SK-N-SH treated with all-trans-retinoic acid at 6 μM for 48 hours (cell line): ENCODE measurements around the gene PIP4K2C.

Experiments
- ATAC-seq: fragments of 200-7000 bp; cut with Tn5 transposase; 3 replicates; pipeline ENCODE4 v1.9.1; 2020; ENCODE audit warnings: mild to moderate bottlenecking, moderate library complexity
- ARNTL ChIP-seq: fragments of 450-650 bp; formaldehyde crosslinking; IDR thresholded peaks from 2 replicates; pipeline ENCODE4 v1.5.0; 2020; ENCODE audit warnings: low read depth, mild to moderate bottlenecking, moderate library complexity, borderline replicate concordance
- BACH2 ChIP-seq: fragments of 250-450 bp; sonication (Bioruptor Pico); IDR thresholded peaks from 2 replicates; pipeline ENCODE4 v1.9.0; 2021; ENCODE audit warnings: mild to moderate bottlenecking, borderline replicate concordance
- CREB5 ChIP-seq: fragments of 250-450 bp; sonication (Bioruptor Pico); IDR thresholded peaks from 2 replicates; pipeline ENCODE4 v1.5.1; 2020; ENCODE audit warnings: low read depth, mild to moderate bottlenecking, moderate library complexity
- CSDC2 ChIP-seq: fragments of 250-450 bp; sonication (Bioruptor Pico); IDR thresholded peaks from 2 replicates; pipeline ENCODE4 v1.5.0; 2020; ENCODE audit warnings: mild to moderate bottlenecking, moderate library complexity
- CSRNP3 ChIP-seq: fragments of 250-450 bp; sonication (Bioruptor Pico); IDR thresholded peaks from 2 replicates; pipeline ENCODE4 v1.5.1; 2021; ENCODE audit warnings: mild to moderate bottlenecking, moderate library complexity
- ESRRG ChIP-seq: fragments of 250-450 bp; sonication (Bioruptor Pico); IDR thresholded peaks from 2 replicates; pipeline ENCODE4 v1.6.1; 2021; ENCODE audit warnings: mild to moderate bottlenecking
- GLIS3 ChIP-seq: fragments of 250-450 bp; sonication (Bioruptor Pico); IDR thresholded peaks from 2 replicates; pipeline ENCODE4 v1.5.0; 2020; ENCODE audit warnings: mild to moderate bottlenecking, moderate library complexity
- ISL1 ChIP-seq: fragments of 250-450 bp; sonication (Bioruptor Pico); IDR thresholded peaks from 2 replicates; pipeline ENCODE4 v2.1.2; 2022; ENCODE audit warnings: mild to moderate bottlenecking, moderate library complexity
- OSR1 ChIP-seq: fragments of 250-450 bp; sonication (Bioruptor Pico); IDR thresholded peaks from 2 replicates; pipeline ENCODE4 v1.8.0; 2022; ENCODE audit warnings: moderate library complexity, mild to moderate bottlenecking, inconsistent platforms
- PATZ1 ChIP-seq: fragments of 250-450 bp; sonication (Bioruptor Pico); IDR thresholded peaks from 2 replicates; pipeline ENCODE4 v1.8.0; 2020; ENCODE audit warnings: mild to moderate bottlenecking, moderate library complexity, borderline replicate concordance
- POU6F1 ChIP-seq: fragments of 250-450 bp; sonication (Bioruptor Pico); IDR thresholded peaks from 2 replicates; pipeline ENCODE4 v1.8.0; 2021; ENCODE audit warnings: low read depth, mild to moderate bottlenecking, moderate library complexity, borderline replicate concordance
- PPARA ChIP-seq: fragments of 250-450 bp; sonication (Bioruptor Pico); IDR thresholded peaks from 2 replicates; pipeline ENCODE4 v1.5.0; 2020; ENCODE audit warnings: mild to moderate bottlenecking, borderline replicate concordance
- RARB ChIP-seq: fragments of 250-450 bp; sonication (Bioruptor Pico); IDR thresholded peaks from 2 replicates; pipeline ENCODE4 v1.8.0; 2021; ENCODE audit warnings: mild to moderate bottlenecking, moderate library complexity
- TCF4 ChIP-seq: fragments of 250-450 bp; sonication (Bioruptor Pico); IDR thresholded peaks from 2 replicates; pipeline ENCODE4 v1.8.0; 2021; ENCODE audit warnings: mild to moderate bottlenecking, moderate library complexity, borderline replicate concordance
- TOX ChIP-seq: fragments of 250-450 bp; sonication (Bioruptor Pico); IDR thresholded peaks from 2 replicates; pipeline ENCODE4 v1.8.0; 2021; ENCODE audit warnings: mild to moderate bottlenecking, moderate library complexity, borderline replicate concordance
- TSHZ2 ChIP-seq: fragments of 250-450 bp; sonication (Bioruptor Pico); IDR thresholded peaks from 2 replicates; pipeline ENCODE4 v1.5.0; 2020; ENCODE audit warnings: mild to moderate bottlenecking, moderate library complexity
- ZC3H10 ChIP-seq: fragments of 250-450 bp; sonication (Bioruptor Pico); IDR thresholded peaks from 2 replicates; pipeline ENCODE4 v1.5.1; 2021; ENCODE audit warnings: mild to moderate bottlenecking, moderate library complexity
- ZFP3 ChIP-seq: fragments of 250-450 bp; sonication (Bioruptor Pico); IDR thresholded peaks from 2 replicates; pipeline ENCODE4 v1.5.0; 2020; ENCODE audit warnings: mild to moderate bottlenecking, moderate library complexity
- ZFP30 ChIP-seq: fragments of 450-650 bp; formaldehyde crosslinking; IDR thresholded peaks from 2 replicates; pipeline ENCODE4 v1.5.0; 2022; ENCODE audit warnings: mild to moderate bottlenecking, moderate library complexity
- ZNF565 ChIP-seq: fragments of 450-650 bp; formaldehyde crosslinking; conservative IDR thresholded peaks from 2 replicates; pipeline ENCODE4 v1.5.0; 2020; ENCODE audit warnings: low read depth, mild to moderate bottlenecking, moderate library complexity
- ZNF70 ChIP-seq: fragments of 450-650 bp; formaldehyde crosslinking; IDR thresholded peaks from 2 replicates; pipeline ENCODE4 v1.5.0; 2020; ENCODE audit warnings: mild to moderate bottlenecking, moderate library complexity
- ZNF8 ChIP-seq: fragments of 450-650 bp; formaldehyde crosslinking; IDR thresholded peaks from 2 replicates; pipeline ENCODE4 v1.5.0; 2020; ENCODE audit warnings: mild to moderate bottlenecking, moderate library complexity

PIP4K2C gene

GRCh38 chr12:57583008-57583831, 7.8 kb upstream of the PIP4K2C start:
- TF ChIP-seq CSDC2 (CRISPR knock-in tag): no peak
- TF ChIP-seq ESRRG: no peak
- no peak for TF ChIP-seq OSR1 (CRISPR knock-in tag)
- no peak for TF ChIP-seq ZC3H10
- TF ChIP-seq CSRNP3: no peak
- no peak for TF ChIP-seq PPARA (CRISPR knock-in tag)
- TF ChIP-seq ZFP3 (CRISPR knock-in tag): no peak
- no peak for TF ChIP-seq ZFP30
- TF ChIP-seq CREB5 (CRISPR knock-in tag): no peak
- no peak for TF ChIP-seq ZNF565 (CRISPR knock-in tag)
- no peak for TF ChIP-seq TCF4
- TF ChIP-seq TOX: no peak
- no peak for TF ChIP-seq PATZ1 (CRISPR knock-in tag)
- no peak for TF ChIP-seq RARB (CRISPR knock-in tag)
- no peak for TF ChIP-seq ARNTL (CRISPR knock-in tag)
- TF ChIP-seq ZNF8 (CRISPR knock-in tag): no peak
- no peak for TF ChIP-seq BACH2
- TF ChIP-seq GLIS3 (CRISPR knock-in tag): no peak
- TF ChIP-seq ZNF70 (CRISPR knock-in tag): no peak
- TF ChIP-seq TSHZ2 (CRISPR knock-in tag): no peak
- ATAC-seq: peak; percentile 99

GRCh38 chr12:57584050-57584449, 6.9 kb upstream of the PIP4K2C start:
- ATAC-seq: no peak
- TF ChIP-seq ISL1 (CRISPR knock-in tag) (no peak), ZNF8 (CRISPR knock-in tag) (no peak), TSHZ2 (CRISPR knock-in tag) (no peak), CREB5 (CRISPR knock-in tag) (no peak), PPARA (CRISPR knock-in tag) (no peak), GLIS3 (CRISPR knock-in tag) (no peak), ZC3H10 (no peak), PATZ1 (CRISPR knock-in tag) (no peak), CSDC2 (CRISPR knock-in tag) (no peak), ZNF565 (CRISPR knock-in tag) (no peak), CSRNP3 (no peak), POU6F1 (no peak)
